NB4 (cell line): ENCODE data around the gene NUP42.

Experiments used
- CTCF ChIP-seq: IDR thresholded peaks from one replicate; pipeline ENCODE4 v1.5.1; 2012; ENCODE audit warnings: low read depth, low read length
- MAX ChIP-seq: IDR thresholded peaks from 2 replicates; pipeline ENCODE4 v1.6.1; 2011; ENCODE audit warnings: low read depth, low read length
- MYC ChIP-seq: IDR thresholded peaks from 2 replicates; pipeline ENCODE4 v1.6.1; 2011; ENCODE audit warnings: low read depth, low read length
- POLR2A ChIP-seq: IDR thresholded peaks from 2 replicates; pipeline ENCODE4 v1.6.1; 2011; ENCODE audit warnings: mild to moderate bottlenecking; ENCODE audit not compliant: insufficient read length; ENCODE audit errors: extremely low read depth

GRCh38 chr7:23246555-23246954 lies 64.7 kb downstream of the NUP42 start, which contains the start of gene GPNMB:
- TF ChIP-seq POLR2A (no peak), CTCF (no peak), MYC (no peak), MAX (no peak)
